Lung (tissue), 12 donors: Measurements from ENCODE around the gene ACOT7. TPM values are rescaled to one million over a fixed set of nuclear protein-coding genes. Genes with fewer than 3 reads are reported as not detected.

Experiments
- ATAC-seq: fragments of 200-7000 bp; cut with Tn5 transposase; one replicate; pipeline ENCODE4 v1.9.1; 2020; ENCODE audit warnings: moderate number of reproducible peaks; ENCODE audit not compliant: insufficient read depth, low FRiP score
- DNase-seq, 3 donors: peaks; one replicate each; pipeline ENCODE4 v3.0.0-alpha.2; 2013 to 2017
- H3K27ac ChIP-seq, 2 donors: one replicate each; pipeline ENCODE4 v1.5.1; 2013; ENCODE audit warnings: mild to moderate bottlenecking in 2 of 2, moderate library complexity in 2 of 2, control low read depth in 1 of 2, inconsistent platforms in 1 of 2, low read depth in 1 of 2, low read length in 1 of 2
- H3K27me3 ChIP-seq, 3 donors: one replicate each; pipeline ENCODE4 v1.5.1; 2013; ENCODE audit warnings: low read length in 2 of 3; ENCODE audit not compliant: control insufficient read depth in 3 of 3, insufficient read depth in 3 of 3
- H3K36me3 ChIP-seq, 4 donors: one replicate each; pipeline ENCODE4 v1.5.1; 2013; ENCODE audit warnings: low read length in 4 of 4, mild to moderate bottlenecking in 1 of 4, moderate library complexity in 1 of 4; ENCODE audit not compliant: control insufficient read depth in 4 of 4, insufficient read depth in 4 of 4
- H3K4me1 ChIP-seq, 5 donors: one replicate each; pipeline ENCODE4 v1.5.1; 2013; ENCODE audit warnings: low read length in 5 of 5, mild to moderate bottlenecking in 2 of 5, moderate library complexity in 1 of 5; ENCODE audit not compliant: control insufficient read depth in 5 of 5, insufficient read depth in 5 of 5
- H3K4me3 ChIP-seq: one replicate; pipeline ENCODE4 v1.5.1; 2013; ENCODE audit warnings: mild to moderate bottlenecking, control low read depth, moderate library complexity
- H3K9ac ChIP-seq, 2 donors: one replicate each; pipeline ENCODE4 v1.5.1; 2013; ENCODE audit warnings: low read length in 2 of 2, control low read depth in 1 of 2; ENCODE audit not compliant: insufficient read depth in 1 of 2
- H3K9me3 ChIP-seq, 4 donors: one replicate each; pipeline ENCODE4 v1.5.1; 2013; ENCODE audit warnings: low read length in 3 of 4, mild to moderate bottlenecking in 1 of 4, moderate library complexity in 1 of 4; ENCODE audit not compliant: control insufficient read depth in 4 of 4, insufficient read depth in 3 of 4
- CTCF ChIP-seq: IDR thresholded peaks from 2 replicates; pipeline ENCODE4 v1.5.1; 2012; ENCODE audit warnings: mild to moderate bottlenecking; ENCODE audit errors: control extremely low read depth, extremely low read depth
- WGBS, 2 donors: extraction: QIAGEN DNeasy Blood & Tissue Kit; methylation state at CpG; one replicate each; pipeline ENCODE4 v1.1.7; 2013; 5-methylcytosine and 5-hydroxymethylcytosine counted together
- polyA plus RNA-seq, 2 donors: library from polyadenylated mRNA; stranded (reverse); fragments of 200-250 nt; gene quantifications; one replicate each; pipeline ENCODE4 v1.2.1, GENCODE V29; 2013
- total RNA-seq, 2 donors: library from RNA; depleted of rRNA in 1 of 2; stranded (reverse); fragments of >200 nt in 1 of 2; gene quantifications; one replicate each; pipeline ENCODE4 v1.2.1, GENCODE V29; 2014 to 2021
- donor health status: control.
- donor health status: control.
- donor health status: Bipolar disorder and iron deficiency.
- donor health status: healthy.
- donor health status: DM: yes; HTN: yes; CAD: no.

ACOT7 gene
- total and polyA plus RNA-seq, 4 donors: 8.8 to 37.4 (median 23.1) TPM

- ATAC-seq (no peak), DNase-seq (no peak)
- peaks cover 0 to 8% (median under 1%) of the 10 kb centered on the region in 5 donors for H3K4me1 ChIP-seq
- no peaks in the 10 kb centered on the region for H3K9me3 ChIP-seq
- no peak overlapping the region for H3K9ac ChIP-seq
- no peak for TF ChIP-seq CTCF
- H3K27me3 ChIP-seq: no peaks in the 10 kb centered on the region
- no peak overlapping the region for H3K4me3 ChIP-seq
- no peaks in the 10 kb centered on the region for H3K36me3 ChIP-seq
- H3K27ac ChIP-seq: no peak overlapping the region
- 78 to 86% methylated on average over 10 of the region's 10 CpGs for WGBS, 2 donors
Observed at GRCh38 chr1:6386371-6386949, 7.1 kb downstream of the ACOT7 start.

GRCh38 chr1:6385488-6386191 is 7.9 kb downstream of the ACOT7 start:
- no peak for TF ChIP-seq CTCF
- Histone ChIP-seq H3K36me3 (no peaks in the 10 kb centered on the region), H3K27ac (no peak overlapping the region), H3K27me3 (no peaks in the 10 kb centered on the region), H3K4me3 (no peak overlapping the region), H3K9me3 (no peaks in the 10 kb centered on the region), H3K4me1 (peaks cover 0 to 8% (median 0%) of the 10 kb centered on the region in 5 donors), H3K9ac (no peak overlapping the region)
- ATAC-seq: peak; percentile 37
- DNase-seq: peak; percentile 24 to 54 (median 39)
- WGBS, 2 donors: 63 to 79% methylated on average over 22 of the region's 22 CpGs

- H3K36me3 ChIP-seq: no peaks in the 10 kb centered on the region
- H3K27ac ChIP-seq: no peak overlapping the region
- H3K4me3 ChIP-seq: no peak overlapping the region
- peaks cover 0 to 1% (median 0%) of the 10 kb centered on the region in 4 donors for H3K9me3 ChIP-seq
- ATAC-seq: no peak
- H3K9ac ChIP-seq: no peak overlapping the region
- no peak for TF ChIP-seq CTCF
- DNase-seq: no peak
- no peaks in the 10 kb centered on the region for H3K27me3 ChIP-seq
- peaks cover 0 to 8% (median 0%) of the 10 kb centered on the region in 5 donors for H3K4me1 ChIP-seq
- WGBS, 2 donors: 80 to 83% methylated on average over 5 of the region's 5 CpGs
Observed at GRCh38 chr1:6384962-6385361, 8.6 kb downstream of the ACOT7 start.
